Measurements from ENCODE around the gene USP30.

USP30 gene

GRCh38 chr12:109052414-109053323 is at the start of gene USP30:
Gene USP30, plus strand, starts transcription at chr12:109052576. Its CDS starts 103 bp downstream, at chr12:109052679.
- peak within 1 kb of the TSS; percentile 88 for H3K4me3 ChIP-seq
- peaks cover 3% of the 10 kb centered on the region; the same call in 1 of the 2 replicates for H3K36me3 ChIP-seq (ENCODE audit: insufficient read depth, low read length)
- peak; percentile 82 for DNase-seq (ENCODE audit: low read depth, low spot score)
- TF ChIP-seq EZH2 (IDR thresholded peaks at IDR 0.05) (no peak), POLR2AphosphoS5 (IDR thresholded peaks at IDR 0.05; ENCODE audit: borderline replicate concordance, low read depth, low read length) (peak; percentile 61), FOXP2 (optimal IDR thresholded peaks at IDR 0.05; ENCODE audit: control extremely low read depth, extremely low read length, insufficient read depth) (peak; percentile 82)
- H3K27ac ChIP-seq, result no peak within 1 kb of the TSS
- H3K9ac ChIP-seq (ENCODE audit: insufficient read length), result peak within 1 kb of the TSS; percentile 89
- no peaks in the 10 kb centered on the region for H3K9me3 ChIP-seq (ENCODE audit: low read depth, low read length)

GRCh38 chr12:109004017-109004416 is 48.4 kb upstream of the USP30 start:
- no peak overlapping the region for H3K4me3 ChIP-seq
- no peak overlapping the region for H3K9ac ChIP-seq (ENCODE audit: insufficient read length)
- no peak for DNase-seq (ENCODE audit: low read depth, low spot score)
- H3K27ac ChIP-seq, result no peak overlapping the region
- H3K36me3 ChIP-seq (ENCODE audit: insufficient read depth, low read length), result no peaks in the 10 kb centered on the region
- H3K9me3 ChIP-seq (ENCODE audit: low read depth, low read length), result no peaks in the 10 kb centered on the region
- TF ChIP-seq FOXP2 (optimal IDR thresholded peaks at IDR 0.05; ENCODE audit: control extremely low read depth, extremely low read length, insufficient read depth) (no peak), EZH2 (IDR thresholded peaks at IDR 0.05) (no peak), POLR2AphosphoS5 (IDR thresholded peaks at IDR 0.05; ENCODE audit: borderline replicate concordance, low read depth, low read length) (no peak)

- Histone ChIP-seq H3K9me3 (ENCODE audit: low read depth, low read length) (no peaks in the 10 kb centered on the region), H3K4me3 (no peak overlapping the region), H3K27ac (no peak overlapping the region), H3K9ac (ENCODE audit: insufficient read length) (no peak overlapping the region), H3K36me3 (ENCODE audit: insufficient read depth, low read length) (no peaks in the 10 kb centered on the region)
- no peak for TF ChIP-seq EZH2 (IDR thresholded peaks at IDR 0.05)
- no peak for TF ChIP-seq POLR2AphosphoS5 (IDR thresholded peaks at IDR 0.05; ENCODE audit: borderline replicate concordance, low read depth, low read length)
- no peak for TF ChIP-seq FOXP2 (optimal IDR thresholded peaks at IDR 0.05; ENCODE audit: control extremely low read depth, extremely low read length, insufficient read depth)
- DNase-seq (ENCODE audit: low read depth, low spot score), result no peak
Observed at GRCh38 chr12:109009766-109010165, 42.6 kb upstream of the USP30 start.

- TF ChIP-seq EZH2 (IDR thresholded peaks at IDR 0.05) (no peak), POLR2AphosphoS5 (IDR thresholded peaks at IDR 0.05; ENCODE audit: borderline replicate concordance, low read depth, low read length) (no peak), FOXP2 (optimal IDR thresholded peaks at IDR 0.05; ENCODE audit: control extremely low read depth, extremely low read length, insufficient read depth) (no peak)
- DNase-seq (ENCODE audit: low read depth, low spot score), result no peak
- H3K4me3 ChIP-seq, result no peak overlapping the region
- H3K36me3 ChIP-seq (ENCODE audit: insufficient read depth, low read length), result no peaks in the 10 kb centered on the region
- no peak overlapping the region for H3K27ac ChIP-seq
- no peak overlapping the region for H3K9ac ChIP-seq (ENCODE audit: insufficient read length)
- H3K9me3 ChIP-seq (ENCODE audit: low read depth, low read length), result no peaks in the 10 kb centered on the region
Observed at GRCh38 chr12:109010259-109010658, 42.1 kb upstream of the USP30 start.

GRCh38 chr12:109014984-109015765 is 37.2 kb upstream of the USP30 start:
- Histone ChIP-seq H3K4me3 (no peak overlapping the region), H3K9ac (ENCODE audit: insufficient read length) (no peak overlapping the region), H3K9me3 (ENCODE audit: low read depth, low read length) (no peaks in the 10 kb centered on the region), H3K27ac (no peak overlapping the region), H3K36me3 (ENCODE audit: insufficient read depth, low read length) (no peaks in the 10 kb centered on the region)
- DNase-seq (ENCODE audit: low read depth, low spot score), result no peak
- no peak for TF ChIP-seq EZH2 (IDR thresholded peaks at IDR 0.05)

- Histone ChIP-seq H3K9ac (ENCODE audit: insufficient read length) (no peak overlapping the region), H3K27ac (no peak overlapping the region), H3K9me3 (ENCODE audit: low read depth, low read length) (no peaks in the 10 kb centered on the region), H3K36me3 (ENCODE audit: insufficient read depth, low read length) (no peaks in the 10 kb centered on the region), H3K4me3 (no peak overlapping the region)
- TF ChIP-seq POLR2AphosphoS5 (IDR thresholded peaks at IDR 0.05; ENCODE audit: borderline replicate concordance, low read depth, low read length), result no peak
- no peak for TF ChIP-seq EZH2 (IDR thresholded peaks at IDR 0.05)
- TF ChIP-seq FOXP2 (optimal IDR thresholded peaks at IDR 0.05; ENCODE audit: control extremely low read depth, extremely low read length, insufficient read depth), result no peak
- DNase-seq (ENCODE audit: low read depth, low spot score), result no peak
Observed at GRCh38 chr12:109016016-109016415, 36.4 kb upstream of the USP30 start.

GRCh38 chr12:109016978-109017377 is 35.4 kb upstream of the USP30 start:
- Histone ChIP-seq H3K36me3 (ENCODE audit: insufficient read depth, low read length) (no peaks in the 10 kb centered on the region), H3K9me3 (ENCODE audit: low read depth, low read length) (no peaks in the 10 kb centered on the region), H3K27ac (no peak overlapping the region), H3K9ac (ENCODE audit: insufficient read length) (no peak overlapping the region), H3K4me3 (no peak overlapping the region)
- no peak for TF ChIP-seq EZH2 (IDR thresholded peaks at IDR 0.05)
- TF ChIP-seq POLR2AphosphoS5 (IDR thresholded peaks at IDR 0.05; ENCODE audit: borderline replicate concordance, low read depth, low read length), result no peak
- no peak for TF ChIP-seq FOXP2 (optimal IDR thresholded peaks at IDR 0.05; ENCODE audit: control extremely low read depth, extremely low read length, insufficient read depth)
- DNase-seq (ENCODE audit: low read depth, low spot score), result no peak

- H3K27ac ChIP-seq, result no peak overlapping the region
- H3K9me3 ChIP-seq (ENCODE audit: low read depth, low read length), result no peaks in the 10 kb centered on the region
- no peaks in the 10 kb centered on the region for H3K36me3 ChIP-seq (ENCODE audit: insufficient read depth, low read length)
- DNase-seq (ENCODE audit: low read depth, low spot score), result no peak
- H3K4me3 ChIP-seq, result no peak overlapping the region
- no peak overlapping the region for H3K9ac ChIP-seq (ENCODE audit: insufficient read length)
- TF ChIP-seq POLR2AphosphoS5 (IDR thresholded peaks at IDR 0.05; ENCODE audit: borderline replicate concordance, low read depth, low read length) (no peak), EZH2 (IDR thresholded peaks at IDR 0.05) (no peak), FOXP2 (optimal IDR thresholded peaks at IDR 0.05; ENCODE audit: control extremely low read depth, extremely low read length, insufficient read depth) (no peak)
Observed at GRCh38 chr12:109018296-109018695, 34.1 kb upstream of the USP30 start.

Data from SK-N-MC (cell line).